Measurements from ENCODE around the gene ARHGAP40. TPM values are rescaled to one million over a fixed set of nuclear protein-coding genes. Genes with fewer than 3 reads are reported as not detected.

ARHGAP40 gene
- total and polyA plus RNA-seq, 2 experiments from 2014 or later, result 0.21 TPM; not detected in 1

DNA sequence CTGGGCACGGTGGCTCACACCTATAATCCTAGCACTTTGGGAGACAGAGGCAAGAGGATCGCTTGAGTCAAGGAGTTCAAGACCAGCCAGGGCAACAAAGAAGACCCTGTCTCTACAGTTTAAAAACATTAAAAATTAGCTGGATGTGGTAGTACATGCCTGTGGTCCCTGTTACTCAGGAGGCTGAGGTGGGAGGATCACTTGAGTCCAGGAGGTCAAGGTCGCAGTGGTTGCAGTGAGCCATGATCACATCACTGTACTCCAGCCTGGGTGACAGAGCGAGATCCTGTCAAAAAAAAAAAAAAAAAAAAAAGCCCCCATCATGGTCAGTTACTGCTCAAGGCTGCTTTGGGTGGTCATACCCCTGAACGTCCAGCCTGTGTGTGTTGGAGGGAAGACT is 55.8 kb downstream of the ARHGAP40 start:
- DNase-seq (ENCODE audit: low spot score), result no peak
- Histone ChIP-seq H3K4me1 (ENCODE audit: insufficient read depth) (peaks cover 4% of the 10 kb centered on the region; the same call in 1 of the 2 replicates), H3K27ac (ENCODE audit: low read depth) (no peak overlapping the region), H3K9me2 (ENCODE audit: insufficient read depth) (peaks cover 4% of the 10 kb centered on the region; the same call in 1 of the 2 replicates), H3K4me3 (no peak overlapping the region), H2AFZ (no peak overlapping the region), H3K36me3 (ENCODE audit: insufficient read depth) (no peaks in the 10 kb centered on the region), H4K20me1 (replicated peaks; ENCODE audit: insufficient read depth) (no peaks in the 10 kb centered on the region), H3K79me2 (replicated peaks; ENCODE audit: insufficient read depth) (no peaks in the 10 kb centered on the region), H3F3A (replicated peaks; ENCODE audit: low read depth) (no peaks in the 10 kb centered on the region), H3K27me3 (ENCODE audit: insufficient read depth) (peaks cover 10% of the 10 kb centered on the region), H3K4me2 (no peak overlapping the region)
- no peak for ATAC-seq
- H3K27ac Mint-ChIP-seq, result no peak overlapping the region
- H3K9me3 Mint-ChIP-seq, result 0 out of 3 replicates have a peak, but pooled peaks cover 3% of the 10 kb centered on the region
- H3K36me3 Mint-ChIP-seq (ENCODE audit: low read depth), result no peaks in the 10 kb centered on the region
- H3K4me3 Mint-ChIP-seq, result no peak overlapping the region
- peaks cover 8% of the 10 kb centered on the region for H3K4me1 Mint-ChIP-seq
- H3K27me3 Mint-ChIP-seq (ENCODE audit: insufficient read depth, low read depth, poor library complexity), result peaks cover 14% of the 10 kb centered on the region
- TF ChIP-seq, protein P1, sequence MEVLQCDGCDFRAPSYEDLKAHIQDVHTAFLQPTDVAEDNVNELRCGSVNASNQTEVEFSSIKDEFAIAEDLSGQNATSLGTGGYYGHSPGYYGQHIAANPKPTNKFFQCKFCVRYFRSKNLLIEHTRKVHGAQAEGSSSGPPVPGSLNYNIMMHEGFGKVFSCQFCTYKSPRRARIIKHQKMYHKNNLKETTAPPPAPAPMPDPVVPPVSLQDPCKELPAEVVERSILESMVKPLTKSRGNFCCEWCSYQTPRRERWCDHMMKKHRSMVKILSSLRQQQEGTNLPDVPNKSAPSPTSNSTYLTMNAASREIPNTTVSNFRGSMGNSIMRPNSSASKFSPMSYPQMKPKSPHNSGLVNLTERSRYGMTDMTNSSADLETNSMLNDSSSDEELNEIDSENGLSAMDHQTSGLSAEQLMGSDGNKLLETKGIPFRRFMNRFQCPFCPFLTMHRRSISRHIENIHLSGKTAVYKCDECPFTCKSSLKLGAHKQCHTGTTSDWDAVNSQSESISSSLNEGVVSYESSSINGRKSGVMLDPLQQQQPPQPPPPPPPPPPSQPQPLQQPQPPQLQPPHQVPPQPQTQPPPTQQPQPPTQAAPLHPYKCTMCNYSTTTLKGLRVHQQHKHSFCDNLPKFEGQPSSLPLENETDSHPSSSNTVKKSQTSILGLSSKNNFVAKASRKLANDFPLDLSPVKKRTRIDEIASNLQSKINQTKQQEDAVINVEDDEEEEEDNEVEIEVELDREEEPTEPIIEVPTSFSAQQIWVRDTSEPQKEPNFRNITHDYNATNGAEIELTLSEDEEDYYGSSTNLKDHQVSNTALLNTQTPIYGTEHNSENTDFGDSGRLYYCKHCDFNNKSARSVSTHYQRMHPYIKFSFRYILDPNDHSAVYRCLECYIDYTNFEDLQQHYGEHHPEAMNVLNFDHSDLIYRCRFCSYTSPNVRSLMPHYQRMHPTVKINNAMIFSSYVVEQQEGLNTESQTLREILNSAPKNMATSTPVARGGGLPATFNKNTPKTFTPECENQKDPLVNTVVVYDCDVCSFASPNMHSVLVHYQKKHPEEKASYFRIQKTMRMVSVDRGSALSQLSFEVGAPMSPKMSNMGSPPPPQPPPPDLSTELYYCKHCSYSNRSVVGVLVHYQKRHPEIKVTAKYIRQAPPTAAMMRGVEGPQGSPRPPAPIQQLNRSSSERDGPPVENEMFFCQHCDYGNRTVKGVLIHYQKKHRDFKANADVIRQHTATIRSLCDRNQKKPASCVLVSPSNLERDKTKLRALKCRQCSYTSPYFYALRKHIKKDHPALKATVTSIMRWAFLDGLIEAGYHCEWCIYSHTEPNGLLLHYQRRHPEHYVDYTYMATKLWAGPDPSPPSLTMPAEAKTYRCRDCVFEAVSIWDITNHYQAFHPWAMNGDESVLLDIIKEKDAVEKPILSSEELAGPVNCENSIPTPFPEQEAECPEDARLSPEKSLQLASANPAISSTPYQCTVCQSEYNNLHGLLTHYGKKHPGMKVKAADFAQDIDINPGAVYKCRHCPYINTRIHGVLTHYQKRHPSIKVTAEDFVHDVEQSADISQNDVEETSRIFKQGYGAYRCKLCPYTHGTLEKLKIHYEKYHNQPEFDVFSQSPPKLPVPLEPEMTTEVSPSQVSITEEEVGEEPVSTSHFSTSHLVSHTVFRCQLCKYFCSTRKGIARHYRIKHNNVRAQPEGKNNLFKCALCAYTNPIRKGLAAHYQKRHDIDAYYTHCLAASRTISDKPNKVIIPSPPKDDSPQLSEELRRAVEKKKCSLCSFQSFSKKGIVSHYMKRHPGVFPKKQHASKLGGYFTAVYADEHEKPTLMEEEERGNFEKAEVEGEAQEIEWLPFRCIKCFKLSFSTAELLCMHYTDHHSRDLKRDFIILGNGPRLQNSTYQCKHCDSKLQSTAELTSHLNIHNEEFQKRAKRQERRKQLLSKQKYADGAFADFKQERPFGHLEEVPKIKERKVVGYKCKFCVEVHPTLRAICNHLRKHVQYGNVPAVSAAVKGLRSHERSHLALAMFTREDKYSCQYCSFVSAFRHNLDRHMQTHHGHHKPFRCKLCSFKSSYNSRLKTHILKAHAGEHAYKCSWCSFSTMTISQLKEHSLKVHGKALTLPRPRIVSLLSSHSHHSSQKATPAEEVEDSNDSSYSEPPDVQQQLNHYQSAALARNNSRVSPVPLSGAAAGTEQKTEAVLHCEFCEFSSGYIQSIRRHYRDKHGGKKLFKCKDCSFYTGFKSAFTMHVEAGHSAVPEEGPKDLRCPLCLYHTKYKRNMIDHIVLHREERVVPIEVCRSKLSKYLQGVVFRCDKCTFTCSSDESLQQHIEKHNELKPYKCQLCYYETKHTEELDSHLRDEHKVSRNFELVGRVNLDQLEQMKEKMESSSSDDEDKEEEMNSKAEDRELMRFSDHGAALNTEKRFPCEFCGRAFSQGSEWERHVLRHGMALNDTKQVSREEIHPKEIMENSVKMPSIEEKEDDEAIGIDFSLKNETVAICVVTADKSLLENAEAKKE (CRISPR knock-in tag; IDR thresholded peaks at IDR 0.05), result no peak
- TF ChIP-seq, protein P2, sequence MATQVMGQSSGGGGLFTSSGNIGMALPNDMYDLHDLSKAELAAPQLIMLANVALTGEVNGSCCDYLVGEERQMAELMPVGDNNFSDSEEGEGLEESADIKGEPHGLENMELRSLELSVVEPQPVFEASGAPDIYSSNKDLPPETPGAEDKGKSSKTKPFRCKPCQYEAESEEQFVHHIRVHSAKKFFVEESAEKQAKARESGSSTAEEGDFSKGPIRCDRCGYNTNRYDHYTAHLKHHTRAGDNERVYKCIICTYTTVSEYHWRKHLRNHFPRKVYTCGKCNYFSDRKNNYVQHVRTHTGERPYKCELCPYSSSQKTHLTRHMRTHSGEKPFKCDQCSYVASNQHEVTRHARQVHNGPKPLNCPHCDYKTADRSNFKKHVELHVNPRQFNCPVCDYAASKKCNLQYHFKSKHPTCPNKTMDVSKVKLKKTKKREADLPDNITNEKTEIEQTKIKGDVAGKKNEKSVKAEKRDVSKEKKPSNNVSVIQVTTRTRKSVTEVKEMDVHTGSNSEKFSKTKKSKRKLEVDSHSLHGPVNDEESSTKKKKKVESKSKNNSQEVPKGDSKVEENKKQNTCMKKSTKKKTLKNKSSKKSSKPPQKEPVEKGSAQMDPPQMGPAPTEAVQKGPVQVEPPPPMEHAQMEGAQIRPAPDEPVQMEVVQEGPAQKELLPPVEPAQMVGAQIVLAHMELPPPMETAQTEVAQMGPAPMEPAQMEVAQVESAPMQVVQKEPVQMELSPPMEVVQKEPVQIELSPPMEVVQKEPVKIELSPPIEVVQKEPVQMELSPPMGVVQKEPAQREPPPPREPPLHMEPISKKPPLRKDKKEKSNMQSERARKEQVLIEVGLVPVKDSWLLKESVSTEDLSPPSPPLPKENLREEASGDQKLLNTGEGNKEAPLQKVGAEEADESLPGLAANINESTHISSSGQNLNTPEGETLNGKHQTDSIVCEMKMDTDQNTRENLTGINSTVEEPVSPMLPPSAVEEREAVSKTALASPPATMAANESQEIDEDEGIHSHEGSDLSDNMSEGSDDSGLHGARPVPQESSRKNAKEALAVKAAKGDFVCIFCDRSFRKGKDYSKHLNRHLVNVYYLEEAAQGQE (IDR thresholded peaks at IDR 0.05; ENCODE audit: unreplicated experiment), result no peak
- TF ChIP-seq CREB1 (CRISPR knock-in tag; IDR thresholded peaks at IDR 0.05; ENCODE audit: low read depth) (no peak), JUNB (IDR thresholded peaks at IDR 0.05; ENCODE audit: unreplicated experiment) (no peak), POLR2AphosphoS5 (IDR thresholded peaks at IDR 0.05; ENCODE audit: low read depth) (no peak), ZNF331 (CRISPR knock-in tag; IDR thresholded peaks at IDR 0.05; ENCODE audit: low read depth) (no peak), STAT1 (IDR thresholded peaks at IDR 0.05; ENCODE audit: unreplicated experiment) (no peak), EZH2phosphoT487 (IDR thresholded peaks at IDR 0.05; ENCODE audit: unreplicated experiment) (no peak), NANOG (IDR thresholded peaks at IDR 0.05; ENCODE audit: borderline replicate concordance) (no peak), EZH2 (IDR thresholded peaks at IDR 0.05; ENCODE audit: low read depth, unreplicated experiment) (no peak), ZNF114 (CRISPR knock-in tag; IDR thresholded peaks at IDR 0.05) (no peak)
- TF ChIP-seq, protein P3, sequence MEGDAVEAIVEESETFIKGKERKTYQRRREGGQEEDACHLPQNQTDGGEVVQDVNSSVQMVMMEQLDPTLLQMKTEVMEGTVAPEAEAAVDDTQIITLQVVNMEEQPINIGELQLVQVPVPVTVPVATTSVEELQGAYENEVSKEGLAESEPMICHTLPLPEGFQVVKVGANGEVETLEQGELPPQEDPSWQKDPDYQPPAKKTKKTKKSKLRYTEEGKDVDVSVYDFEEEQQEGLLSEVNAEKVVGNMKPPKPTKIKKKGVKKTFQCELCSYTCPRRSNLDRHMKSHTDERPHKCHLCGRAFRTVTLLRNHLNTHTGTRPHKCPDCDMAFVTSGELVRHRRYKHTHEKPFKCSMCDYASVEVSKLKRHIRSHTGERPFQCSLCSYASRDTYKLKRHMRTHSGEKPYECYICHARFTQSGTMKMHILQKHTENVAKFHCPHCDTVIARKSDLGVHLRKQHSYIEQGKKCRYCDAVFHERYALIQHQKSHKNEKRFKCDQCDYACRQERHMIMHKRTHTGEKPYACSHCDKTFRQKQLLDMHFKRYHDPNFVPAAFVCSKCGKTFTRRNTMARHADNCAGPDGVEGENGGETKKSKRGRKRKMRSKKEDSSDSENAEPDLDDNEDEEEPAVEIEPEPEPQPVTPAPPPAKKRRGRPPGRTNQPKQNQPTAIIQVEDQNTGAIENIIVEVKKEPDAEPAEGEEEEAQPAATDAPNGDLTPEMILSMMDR (conservative IDR thresholded peaks at IDR 0.05; ENCODE audit: low read depth in 2 of 2), result no peak
- TF ChIP-seq, protein P4, sequence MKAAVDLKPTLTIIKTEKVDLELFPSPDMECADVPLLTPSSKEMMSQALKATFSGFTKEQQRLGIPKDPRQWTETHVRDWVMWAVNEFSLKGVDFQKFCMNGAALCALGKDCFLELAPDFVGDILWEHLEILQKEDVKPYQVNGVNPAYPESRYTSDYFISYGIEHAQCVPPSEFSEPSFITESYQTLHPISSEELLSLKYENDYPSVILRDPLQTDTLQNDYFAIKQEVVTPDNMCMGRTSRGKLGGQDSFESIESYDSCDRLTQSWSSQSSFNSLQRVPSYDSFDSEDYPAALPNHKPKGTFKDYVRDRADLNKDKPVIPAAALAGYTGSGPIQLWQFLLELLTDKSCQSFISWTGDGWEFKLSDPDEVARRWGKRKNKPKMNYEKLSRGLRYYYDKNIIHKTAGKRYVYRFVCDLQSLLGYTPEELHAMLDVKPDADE (IDR thresholded peaks at IDR 0.05), result no peak
